NCI-H82 treated with DMSO at 0.1 percent for 48 hours (cell line): ENCODE data around the gene POLR2L.

Experiments
- DNase-seq: peaks from one replicate; lab custom pipeline; 2025; ENCODE audit not compliant: unreplicated experiment; lab: John Stamatoyannopoulos, UW

POLR2L gene

DNA sequence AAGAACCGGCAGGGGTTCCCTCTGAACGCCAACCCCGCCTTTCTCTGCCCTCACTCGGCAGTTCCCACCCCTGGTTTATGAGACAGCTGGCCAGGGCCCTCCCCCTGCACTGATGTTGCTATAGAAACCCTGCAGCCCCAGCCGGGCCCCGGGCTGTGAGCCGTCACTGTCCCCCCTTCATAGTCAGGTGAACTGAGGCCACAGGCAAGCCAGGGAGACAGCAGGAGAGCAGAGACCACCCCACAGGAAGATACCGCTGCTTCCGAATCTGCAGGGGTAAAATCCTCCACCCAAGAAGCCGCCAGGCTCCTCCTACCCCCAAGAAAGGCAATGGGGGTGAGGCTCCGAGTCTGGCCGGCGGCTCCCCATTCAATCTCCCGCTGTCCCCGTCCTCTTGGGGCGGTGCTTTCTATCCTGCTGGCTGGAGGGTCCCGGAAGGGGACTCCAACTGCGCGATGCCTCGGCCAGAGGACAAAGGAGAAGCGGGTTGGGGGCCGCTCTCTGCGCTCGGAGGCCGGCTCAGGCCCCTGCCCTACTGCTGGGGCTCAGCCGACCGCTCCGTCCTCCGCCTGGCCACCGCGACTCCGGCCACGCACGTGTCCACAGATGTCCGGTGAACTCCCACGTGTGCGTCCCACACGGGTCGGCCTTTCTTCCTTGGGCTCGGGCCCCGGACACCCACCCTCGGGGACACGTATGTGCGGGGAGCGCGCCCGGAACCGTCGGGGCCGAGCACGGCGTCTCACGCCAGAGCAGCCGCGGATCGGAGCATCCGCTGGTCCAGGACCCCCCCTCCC is 44.8 kb downstream of the POLR2L start:
- peak; percentile 65 for DNase-seq

DNA sequence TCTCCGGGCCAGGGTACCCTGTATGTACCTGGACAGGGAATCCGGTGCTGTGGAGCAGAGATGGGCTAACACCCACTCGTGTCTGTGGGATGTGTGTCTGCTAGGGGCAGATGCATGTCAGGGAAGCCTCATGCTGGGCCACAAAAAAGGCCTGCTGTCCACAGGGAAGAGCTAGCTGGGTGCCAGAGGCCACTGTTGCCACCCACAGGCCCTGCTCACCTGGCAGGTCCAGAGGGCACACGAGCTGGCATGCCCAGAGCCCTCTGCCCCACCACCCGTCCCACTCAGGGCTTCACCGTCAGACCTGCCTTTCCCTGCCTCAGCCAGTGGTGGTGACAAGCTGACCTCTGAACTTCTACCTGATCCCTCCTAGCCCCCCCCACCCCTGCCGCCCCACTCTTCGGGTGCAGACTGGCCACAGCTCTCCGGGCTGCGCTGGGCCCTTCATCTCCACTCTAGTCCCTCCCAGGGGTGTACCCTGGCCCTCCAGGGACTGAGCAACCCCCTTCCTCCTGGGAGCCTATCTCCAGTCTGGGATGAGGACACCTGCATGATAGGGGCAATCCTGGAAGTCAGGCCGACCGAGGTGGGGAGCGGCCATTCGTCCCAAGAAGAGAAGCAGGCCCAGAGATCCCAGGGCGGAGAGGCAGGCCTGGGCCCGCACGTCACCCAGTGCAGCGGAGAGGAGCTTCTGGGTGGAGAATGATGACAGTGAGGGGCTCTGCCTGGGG is 45.6 kb downstream of the POLR2L start:
- no peak for DNase-seq

DNA sequence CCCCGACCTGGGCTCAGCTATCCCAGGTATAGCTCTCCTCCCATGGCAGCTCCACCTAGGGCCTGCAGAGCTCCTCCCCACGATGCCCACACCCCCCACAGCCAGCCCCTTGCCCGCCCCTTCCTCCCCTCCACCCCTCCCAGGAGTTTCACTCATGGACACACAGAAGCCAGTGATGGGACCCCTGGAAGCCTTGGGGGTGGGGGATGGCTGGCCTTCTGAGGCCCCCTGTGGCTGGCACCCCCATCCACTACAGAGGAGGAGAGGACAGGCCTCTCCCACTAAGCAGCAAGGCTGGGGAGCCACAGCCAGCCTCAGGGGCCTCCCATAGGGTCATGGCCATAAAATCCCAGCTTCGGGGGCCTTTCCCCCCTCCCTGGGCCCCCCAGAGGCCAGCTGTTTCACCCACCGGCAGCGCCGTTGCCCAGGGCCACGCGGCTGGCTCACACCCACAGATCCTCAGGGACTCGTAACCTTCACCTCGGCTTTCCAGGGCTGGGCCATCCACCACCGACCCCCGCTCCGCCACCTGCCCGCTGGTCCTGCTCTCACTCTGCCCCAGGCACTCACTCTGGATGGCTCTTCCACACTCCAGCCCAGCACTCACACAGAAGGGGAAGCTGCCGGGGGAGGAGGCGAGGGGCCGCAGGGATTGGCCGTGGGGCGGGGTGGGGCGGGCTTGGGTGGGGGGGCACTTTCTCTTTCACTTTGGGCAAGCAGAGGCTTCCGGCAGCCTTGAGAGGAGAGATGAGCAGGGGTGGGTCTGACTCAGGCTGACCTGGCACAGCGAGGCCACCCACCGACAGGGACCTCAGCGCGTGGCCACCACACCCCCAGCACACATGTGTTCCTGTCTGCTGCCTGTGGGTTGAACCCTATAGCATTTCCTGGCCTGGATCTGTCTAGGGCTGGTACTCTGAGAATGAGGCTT is 46.4 kb downstream of the POLR2L start:
- peak; percentile 12 for DNase-seq

DNA sequence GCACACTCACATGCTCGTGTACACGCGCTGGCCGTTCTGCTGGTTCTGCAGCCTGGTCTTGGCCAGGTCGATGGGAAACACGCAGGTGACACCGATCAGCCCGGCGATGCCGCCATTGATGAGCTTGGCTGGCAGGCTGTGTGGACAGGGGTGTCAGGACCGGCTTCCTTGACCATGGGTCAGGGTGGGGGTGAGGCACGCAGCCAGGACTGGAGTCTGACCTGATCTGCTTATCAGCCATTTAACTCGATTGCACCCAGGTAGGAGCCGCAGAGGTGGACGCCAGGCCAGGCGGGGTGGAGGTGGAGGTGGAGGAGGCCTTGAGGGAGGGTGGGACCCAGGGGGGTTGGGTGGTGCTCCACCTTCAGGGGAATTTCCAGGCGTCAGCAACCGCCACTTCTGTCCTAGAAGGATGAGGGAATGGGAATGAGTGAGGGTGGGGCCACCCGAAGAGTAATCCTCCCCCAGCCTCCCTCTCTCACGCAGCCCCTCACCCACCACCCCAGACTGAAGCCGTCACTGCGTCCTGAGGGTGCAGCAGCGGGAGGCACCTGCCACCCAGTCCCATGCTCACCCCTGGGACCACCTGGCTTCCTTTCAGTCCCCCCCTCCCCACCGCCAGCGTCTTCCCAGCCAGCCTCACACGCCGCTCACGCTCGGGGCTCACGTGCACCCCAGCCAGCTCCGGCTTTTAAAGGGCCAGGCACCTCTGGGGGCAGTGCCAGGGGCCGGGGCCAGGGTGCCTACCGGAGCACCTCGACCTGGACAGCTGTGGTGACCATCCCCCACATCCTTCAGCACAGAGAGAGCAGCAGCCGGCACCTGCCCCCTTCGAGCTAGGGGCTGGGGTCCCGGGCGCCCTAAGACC is 47.3 kb downstream of the POLR2L start:
- DNase-seq = no peak

DNA sequence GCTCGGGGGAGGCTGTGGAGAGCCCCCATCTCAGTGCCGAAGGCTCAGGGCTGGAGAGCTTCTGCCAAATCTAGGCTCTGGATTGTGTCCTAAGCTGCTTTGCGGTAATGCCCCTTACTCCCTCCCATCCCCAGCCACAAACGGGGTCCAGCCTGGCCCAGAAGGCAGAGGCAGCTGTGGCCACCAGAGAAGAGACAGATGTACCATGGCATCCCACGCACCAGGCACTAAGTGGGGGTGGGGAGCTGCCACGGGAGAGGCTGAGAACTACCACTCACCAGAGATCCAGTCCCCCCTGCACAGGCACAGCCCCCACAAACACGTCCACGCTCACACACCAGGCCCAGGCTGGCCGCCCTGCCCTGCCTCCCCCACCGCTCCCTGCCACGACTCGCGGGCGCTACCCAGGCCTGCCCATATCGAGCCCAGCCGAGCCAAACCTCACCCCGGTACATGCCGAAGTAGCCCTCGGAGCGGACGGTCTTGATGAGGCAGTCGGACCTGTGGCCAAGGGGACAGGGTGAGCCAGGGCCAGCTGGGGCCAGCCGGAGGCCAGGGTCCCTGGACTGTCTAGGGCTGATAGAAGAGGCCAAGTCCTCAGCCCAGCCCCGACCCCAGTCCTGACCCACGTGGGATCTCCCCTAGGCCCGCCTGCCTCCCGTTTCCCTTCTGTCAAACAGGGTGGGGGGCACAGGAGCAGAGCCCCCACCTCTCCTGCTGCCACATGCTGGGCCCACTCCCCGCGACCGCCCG is 48.1 kb downstream of the POLR2L start:
- DNase-seq = no peak

DNA sequence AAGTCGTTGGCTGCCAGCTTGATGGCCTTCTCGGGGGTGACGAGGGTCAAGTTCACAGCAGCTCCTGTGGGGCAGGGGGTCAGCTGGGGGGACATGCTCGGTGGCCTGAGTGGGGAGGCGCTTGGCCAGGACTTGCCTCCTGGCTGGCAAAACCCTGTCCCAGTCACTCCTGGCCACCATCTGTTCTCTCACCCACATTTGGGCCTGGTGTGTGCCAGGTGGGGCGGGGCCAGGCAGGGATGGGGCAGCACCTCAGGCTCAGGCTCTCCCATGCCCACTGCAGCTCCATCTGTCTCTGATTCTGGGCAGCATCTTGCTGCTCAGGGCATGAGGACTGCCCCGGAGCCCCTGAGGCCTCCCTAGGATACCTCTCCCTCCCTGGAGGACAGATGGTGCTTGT is 48.8 kb downstream of the POLR2L start:
- DNase-seq = no peak

DNA sequence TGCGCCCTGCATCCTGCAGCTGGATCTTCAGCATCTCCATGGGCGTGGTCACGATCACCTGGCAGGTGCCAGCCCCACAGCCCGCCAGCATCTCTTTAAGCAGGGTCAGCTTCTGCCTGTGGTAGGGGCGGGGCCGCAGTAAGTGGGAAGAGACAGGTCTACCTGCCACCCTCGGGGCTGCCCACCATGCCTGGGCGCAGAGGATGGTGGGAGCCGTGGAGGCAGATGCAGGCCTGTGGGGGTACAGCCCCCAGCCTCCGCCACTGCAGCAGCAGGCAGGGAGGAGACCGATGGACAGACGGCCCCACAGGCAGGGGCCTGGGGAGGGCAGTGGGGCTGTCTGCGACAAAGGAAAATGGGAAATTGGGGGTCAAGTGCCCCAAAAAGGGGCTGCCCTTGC is 49.5 kb downstream of the POLR2L start:
- no peak for DNase-seq

DNA sequence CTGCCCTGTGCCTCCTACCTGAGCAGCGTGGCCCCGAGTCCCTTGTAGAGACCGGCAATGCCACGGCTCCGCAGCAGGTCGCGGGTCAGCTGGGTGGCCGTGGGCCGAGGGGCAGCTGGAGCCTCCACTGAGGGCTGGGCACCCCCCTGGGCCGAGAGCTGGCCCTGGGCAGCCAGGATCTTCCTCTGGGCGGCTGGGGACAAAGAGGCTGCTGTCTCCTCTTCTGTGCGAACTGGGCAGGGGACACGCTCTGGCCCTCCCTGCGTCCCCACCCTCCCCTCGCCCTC is 49.9 kb downstream of the POLR2L start:
- no peak for DNase-seq

DNA sequence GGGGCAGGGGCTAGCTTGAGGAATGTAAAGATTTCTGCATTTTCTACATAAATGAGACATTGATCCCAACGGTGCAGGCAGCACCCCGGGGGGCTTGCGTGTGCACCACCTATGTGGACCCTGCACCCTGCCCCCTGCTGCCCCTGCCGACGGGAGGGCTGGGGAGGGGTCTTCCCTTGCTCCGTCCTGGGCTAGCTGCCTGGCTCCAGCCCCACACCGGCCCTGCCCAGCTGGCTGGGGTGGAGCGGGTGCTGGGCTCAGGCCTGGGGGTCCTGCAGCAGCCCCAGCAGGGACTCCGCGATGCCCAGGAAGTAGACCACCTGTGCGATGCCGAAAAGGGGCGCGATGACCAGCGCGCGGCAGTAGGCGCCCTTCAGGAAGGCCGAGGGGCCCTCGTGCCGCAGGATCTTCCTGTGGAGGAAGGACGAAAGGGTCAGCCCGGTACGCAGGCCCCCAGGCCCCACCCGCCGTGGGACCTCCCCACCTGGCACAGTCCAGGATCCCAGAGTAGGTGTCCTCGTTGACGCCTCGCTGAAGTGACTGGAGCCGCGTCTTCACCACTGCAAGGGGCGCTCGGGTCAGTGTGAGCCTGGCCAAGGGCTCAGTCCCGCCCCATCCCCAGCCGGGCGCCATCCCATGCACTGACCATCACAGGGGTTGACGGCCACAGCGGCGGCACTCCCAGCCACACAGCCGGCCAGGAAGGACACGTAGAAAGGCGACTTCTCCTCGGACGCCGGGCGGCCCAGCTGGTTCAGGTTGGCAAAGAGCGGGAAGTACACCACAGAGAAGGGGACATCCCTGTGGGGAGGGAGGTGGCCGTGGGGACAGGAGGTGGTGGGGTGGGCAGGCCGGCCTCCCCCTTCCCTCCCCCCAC is 50.4 kb downstream of the POLR2L start:
- DNase-seq = no peak

DNA sequence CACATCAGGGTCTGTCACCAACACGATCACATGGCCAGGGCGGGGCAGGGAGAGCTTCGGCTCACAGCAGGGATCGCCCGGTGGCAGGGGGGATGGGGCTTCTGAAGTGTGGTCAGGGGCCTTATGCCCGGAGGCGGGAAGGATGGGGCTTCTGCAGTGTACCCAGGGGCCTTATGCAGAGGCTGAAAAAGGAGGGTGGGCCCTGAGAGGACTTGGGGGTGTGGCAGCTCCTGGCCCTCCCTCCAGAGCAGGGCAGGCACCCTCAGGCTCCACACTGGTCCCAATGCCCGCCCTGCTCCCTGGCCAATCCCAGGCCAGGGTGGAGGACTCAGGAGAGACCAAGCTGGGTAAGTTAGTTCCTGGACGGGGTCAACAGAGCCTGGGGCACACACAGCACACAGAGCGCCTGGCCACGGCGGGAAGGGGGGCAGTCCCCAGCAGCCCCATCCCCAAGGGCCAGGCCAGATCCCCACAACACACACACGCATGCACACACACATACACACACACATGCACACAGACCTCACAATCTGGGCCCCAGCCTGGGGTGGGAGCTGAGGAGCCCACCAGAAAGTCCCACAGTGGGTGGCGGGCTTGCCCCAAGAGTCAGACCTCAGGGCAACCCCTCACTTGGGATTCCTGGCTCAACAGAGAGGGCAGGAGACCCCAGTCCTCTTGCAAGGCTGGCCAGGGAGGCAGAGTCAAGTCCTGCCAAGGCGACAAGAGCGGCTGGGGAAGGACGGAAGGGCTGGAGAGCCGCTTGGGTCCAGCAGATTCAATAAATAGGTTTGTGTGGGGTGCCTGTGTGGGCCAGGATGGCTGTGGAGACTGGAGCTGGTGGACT is 51.4 kb downstream of the POLR2L start:
- DNase-seq = no peak

DNA sequence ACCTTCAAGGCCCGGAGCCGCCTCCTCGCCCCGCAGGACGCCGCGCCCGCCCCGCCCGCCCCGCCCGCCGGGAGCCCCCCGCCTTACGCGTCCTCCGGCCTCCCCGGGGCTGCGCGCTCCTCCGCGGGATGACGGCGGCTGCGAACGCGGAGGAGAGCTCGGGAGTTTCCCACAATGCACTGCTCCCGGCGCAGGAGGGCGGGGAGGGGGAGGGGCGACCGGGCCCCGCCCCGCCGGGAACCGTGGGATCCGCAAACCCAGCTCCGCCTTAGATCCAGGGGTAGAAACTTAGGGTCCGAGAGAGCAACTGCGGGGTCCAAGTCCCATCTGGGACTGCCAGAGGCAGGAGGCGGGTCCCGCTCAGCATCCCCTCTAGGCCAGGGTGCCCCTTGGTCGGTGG is 52.4 kb downstream of the POLR2L start, which contains the start of gene CEND1:
Gene CEND1 (minus strand): TSS at position 148 of the 400 bp plus-strand sequence. CDS start 1,514 bp downstream, outside the sequence.
- DNase-seq = no peak
